ENCODE data around the gene ARID5A. TPM values are rescaled to one million over a fixed set of nuclear protein-coding genes. Genes with fewer than 3 reads are reported as not detected.

The ARID5A gene
- total and polyA plus RNA-seq, 2 donors, result 10.7 to 50.8 TPM

GRCh38 chr2:96534701-96535181 is 1.8 kb upstream of the ARID5A start:
- no peak for DNase-seq (ENCODE audit: extremely low spot score)
- 33% methylated on average over 5 of the region's 5 CpGs for WGBS
- Histone ChIP-seq H3K36me3 (ENCODE audit: insufficient read depth) (no peaks in the 10 kb centered on the region), H3K4me1 (ENCODE audit: insufficient read depth) (peaks cover 4% of the 10 kb centered on the region), H3K27ac (ENCODE audit: low read depth) (no peak overlapping the region), H3K4me3 (ENCODE audit: low read depth, low read length) (no peak overlapping the region)

GRCh38 chr2:96535331-96535730 is 1.2 kb upstream of the ARID5A start:
- DNase-seq (ENCODE audit: extremely low spot score), result no peak

GRCh38 chr2:96537066-96537733 is 648 bp downstream of the ARID5A start:
- peak overlapping the region; percentile 88 for H3K27ac ChIP-seq (ENCODE audit: low read depth)
- no peak for DNase-seq (ENCODE audit: extremely low spot score)
- peak overlapping the region; percentile 87 for H3K4me3 ChIP-seq (ENCODE audit: low read depth, low read length)
- WGBS, result under 1% methylated on average over 61 of the region's 61 CpGs
- H3K36me3 ChIP-seq (ENCODE audit: insufficient read depth), result no peaks in the 10 kb centered on the region
- peaks cover 4% of the 10 kb centered on the region for H3K4me1 ChIP-seq (ENCODE audit: insufficient read depth)

More at GRCh38 chr2:96535331-96535730, 1.2 kb upstream of the ARID5A start:
- peaks cover 4% of the 10 kb centered on the region for H3K4me1 ChIP-seq (ENCODE audit: insufficient read depth)
- H3K4me3 ChIP-seq (ENCODE audit: low read depth, low read length), result no peak overlapping the region
- no peaks in the 10 kb centered on the region for H3K36me3 ChIP-seq (ENCODE audit: insufficient read depth)
- H3K27ac ChIP-seq (ENCODE audit: low read depth), result no peak overlapping the region
- WGBS, result 92% methylated on average over 4 of the region's 4 CpGs

- 16% methylated on average over 36 of the region's 36 CpGs for WGBS
- H3K27ac ChIP-seq (ENCODE audit: low read depth), result peak overlapping the region; percentile 88
- H3K4me3 ChIP-seq (ENCODE audit: low read depth, low read length), result peak overlapping the region; percentile 87
- no peaks in the 10 kb centered on the region for H3K4me1 ChIP-seq (ENCODE audit: insufficient read depth)
- no peaks in the 10 kb centered on the region for H3K36me3 ChIP-seq (ENCODE audit: insufficient read depth)
- DNase-seq (ENCODE audit: extremely low spot score), result no peak
These were observed 1.4 kb downstream of the ARID5A start for GRCh38 chr2:96537734-96538486.

- H3K4me1 ChIP-seq (ENCODE audit: insufficient read depth), result no peaks in the 10 kb centered on the region
- DNase-seq (ENCODE audit: extremely low spot score), result no peak
- 27% methylated on average over 24 of the region's 24 CpGs for WGBS
These were observed 2.1 kb downstream of the ARID5A start for GRCh38 chr2:96538487-96539214.

GRCh38 chr2:96539215-96539920 is 2.8 kb downstream of the ARID5A start:
- Histone ChIP-seq H3K4me1 (ENCODE audit: insufficient read depth) (no peaks in the 10 kb centered on the region), H3K27ac (ENCODE audit: low read depth) (no peak overlapping the region), H3K36me3 (ENCODE audit: insufficient read depth) (no peaks in the 10 kb centered on the region), H3K4me3 (ENCODE audit: low read depth, low read length) (no peak overlapping the region)
- DNase-seq (ENCODE audit: extremely low spot score), result no peak
- 84% methylated on average over 9 of the region's 9 CpGs for WGBS

More at GRCh38 chr2:96538487-96539214, 2.1 kb downstream of the ARID5A start:
- Histone ChIP-seq H3K4me3 (ENCODE audit: low read depth, low read length) (peak overlapping the region; percentile 87), H3K27ac (ENCODE audit: low read depth) (peak overlapping the region; percentile 38), H3K36me3 (ENCODE audit: insufficient read depth) (no peaks in the 10 kb centered on the region)

- 77% methylated on average over 5 of the region's 5 CpGs for WGBS
- Histone ChIP-seq H3K36me3 (ENCODE audit: insufficient read depth) (no peaks in the 10 kb centered on the region), H3K4me1 (ENCODE audit: insufficient read depth) (no peaks in the 10 kb centered on the region), H3K27ac (ENCODE audit: low read depth) (no peak overlapping the region), H3K4me3 (ENCODE audit: low read depth, low read length) (no peak overlapping the region)
- DNase-seq (ENCODE audit: extremely low spot score), result no peak
These were observed 3.6 kb downstream of the ARID5A start for GRCh38 chr2:96540136-96540535.

- 84% methylated on average over 4 of the region's 4 CpGs for WGBS
- no peak overlapping the region for H3K27ac ChIP-seq (ENCODE audit: low read depth)
- no peak for DNase-seq (ENCODE audit: extremely low spot score)
- no peaks in the 10 kb centered on the region for H3K4me1 ChIP-seq (ENCODE audit: insufficient read depth)
- H3K4me3 ChIP-seq (ENCODE audit: low read depth, low read length), result no peak overlapping the region
- no peaks in the 10 kb centered on the region for H3K36me3 ChIP-seq (ENCODE audit: insufficient read depth)
These were observed 5.0 kb downstream of the ARID5A start for GRCh38 chr2:96541398-96542152.

- H3K27ac ChIP-seq (ENCODE audit: low read depth), result no peak overlapping the region
- DNase-seq (ENCODE audit: extremely low spot score), result no peak
- peaks cover 1% of the 10 kb centered on the region for H3K36me3 ChIP-seq (ENCODE audit: insufficient read depth)
- WGBS, result 91% methylated on average over 8 of the region's 8 CpGs
- H3K4me3 ChIP-seq (ENCODE audit: low read depth, low read length), result no peak overlapping the region
- no peaks in the 10 kb centered on the region for H3K4me1 ChIP-seq (ENCODE audit: insufficient read depth)
These were observed 5.9 kb downstream of the ARID5A start for GRCh38 chr2:96542357-96542977.

- Histone ChIP-seq H3K27ac (ENCODE audit: low read depth) (no peak overlapping the region), H3K36me3 (ENCODE audit: insufficient read depth) (peaks cover 5% of the 10 kb centered on the region), H3K4me1 (ENCODE audit: insufficient read depth) (no peaks in the 10 kb centered on the region), H3K4me3 (ENCODE audit: low read depth, low read length) (no peak overlapping the region)
- no peak for DNase-seq (ENCODE audit: extremely low spot score)
- whole genome bisulfite sequencing, result 93% methylated on average over 5 of the region's 5 CpGs
These were observed 9.8 kb downstream of the ARID5A start for GRCh38 chr2:96546321-96546720.

- Histone ChIP-seq H3K4me3 (ENCODE audit: low read depth, low read length) (no peak overlapping the region), H3K27ac (ENCODE audit: low read depth) (no peak overlapping the region), H3K4me1 (ENCODE audit: insufficient read depth) (no peaks in the 10 kb centered on the region), H3K36me3 (ENCODE audit: insufficient read depth) (peaks cover 5% of the 10 kb centered on the region)
- 85% methylated on average over 8 of the region's 8 CpGs for WGBS
- DNase-seq (ENCODE audit: extremely low spot score), result no peak
These were observed 10.2 kb downstream of the ARID5A start for GRCh38 chr2:96546797-96547196.

- Histone ChIP-seq H3K4me3 (ENCODE audit: low read depth, low read length) (no peak overlapping the region), H3K4me1 (ENCODE audit: insufficient read depth) (no peaks in the 10 kb centered on the region), H3K36me3 (ENCODE audit: insufficient read depth) (peaks cover 5% of the 10 kb centered on the region), H3K27ac (ENCODE audit: low read depth) (no peak overlapping the region)
- WGBS, result 92% methylated on average over 7 of the region's 7 CpGs
- no peak for DNase-seq (ENCODE audit: extremely low spot score)
These were observed 10.7 kb downstream of the ARID5A start for GRCh38 chr2:96547203-96547641.

All from urinary bladder (tissue), 4 donors.